HepG2 (cell line): ENCODE data around the gene ATG13. TPM values are rescaled to one million over a fixed set of nuclear protein-coding genes. Genes with fewer than 3 reads are reported as not detected.

Source experiments
- ARNT2 ChIP-seq: sonication (generic); formaldehyde crosslinking; IDR thresholded peaks from 2 replicates; pipeline ENCODE4 v1.8.0; 2022; ENCODE audit warnings: mild to moderate bottlenecking, low read depth, missing genetic modification reagents, moderate library complexity
- CHCHD3 ChIP-seq: sonication (generic); formaldehyde crosslinking; IDR thresholded peaks from 2 replicates; pipeline ENCODE4 v1.8.0; 2022; ENCODE audit warnings: mild to moderate bottlenecking, missing genetic modification reagents, moderate library complexity
- HES4 ChIP-seq: sonication (generic); formaldehyde crosslinking; IDR thresholded peaks from 2 replicates; pipeline ENCODE4 v1.9.0; 2021; ENCODE audit warnings: mild to moderate bottlenecking, missing genetic modification reagents, borderline replicate concordance
- KAT7 ChIP-seq: IDR thresholded peaks from 2 replicates; pipeline ENCODE4 v1.6.1; 2018; ENCODE audit warnings: borderline replicate concordance, missing compliant biosample characterization
- NFE2 ChIP-seq: sonication (generic); formaldehyde crosslinking; IDR thresholded peaks from 2 replicates; pipeline ENCODE4 v1.4.0; 2020; ENCODE audit warnings: missing genetic modification reagents
- RFX1 ChIP-seq: fragments of 450-650 bp; IDR thresholded peaks from 2 replicates; pipeline ENCODE4 v1.6.1; 2017
- SMAD9 ChIP-seq: sonication (generic); formaldehyde crosslinking; IDR thresholded peaks from 2 replicates; pipeline ENCODE4 v1.5.1; 2020; ENCODE audit warnings: mild to moderate bottlenecking, missing genetic modification reagents
- SPEN ChIP-seq: sonication (generic); formaldehyde crosslinking; IDR thresholded peaks from 2 replicates; pipeline ENCODE4 v1.5.1; 2020; ENCODE audit warnings: low read depth, mild to moderate bottlenecking, missing genetic modification reagents
- ZC3H4 ChIP-seq: sonication (generic); formaldehyde crosslinking; IDR thresholded peaks from 2 replicates; pipeline ENCODE4 v1.4.0; 2020; ENCODE audit warnings: missing genetic modification reagents, borderline replicate concordance
- ZFY ChIP-seq: sonication (generic); formaldehyde crosslinking; IDR thresholded peaks from 2 replicates; pipeline ENCODE4 v1.4.0; 2020; ENCODE audit warnings: missing genetic modification reagents
- ZNF337 ChIP-seq: sonication (generic); formaldehyde crosslinking; IDR thresholded peaks from 2 replicates; pipeline ENCODE4 v1.5.1; 2020; ENCODE audit warnings: missing genetic modification reagents, low read depth, mild to moderate bottlenecking, borderline replicate concordance
- ZNF430 ChIP-seq: sonication (generic); formaldehyde crosslinking; IDR thresholded peaks from 2 replicates; pipeline ENCODE4 v1.9.0; 2021; ENCODE audit warnings: mild to moderate bottlenecking, missing genetic modification reagents
- ZNF546 ChIP-seq: sonication (generic); formaldehyde crosslinking; conservative IDR thresholded peaks from 2 replicates; pipeline ENCODE4 v1.8.1; 2023; ENCODE audit warnings: mild to moderate bottlenecking, missing genetic modification reagents
- ZNF567 ChIP-seq: sonication (generic); formaldehyde crosslinking; IDR thresholded peaks from 2 replicates; pipeline ENCODE4 v1.8.1; 2023; ENCODE audit warnings: mild to moderate bottlenecking, missing genetic modification reagents, borderline replicate concordance
- ZNF75D ChIP-seq: sonication (generic); formaldehyde crosslinking; IDR thresholded peaks from 2 replicates; pipeline ENCODE4 v1.8.1; 2023; ENCODE audit warnings: missing genetic modification reagents, mild to moderate bottlenecking, borderline replicate concordance
- polyA plus RNA-seq, 8 experiments: library from polyadenylated mRNA; depleted of rRNA in 3 of 8; stranded (reverse) in 7 of 8; unstranded in 1 of 8; fragments of >200 nt; fragmentation: Illumina TruSeq in 4 of 8; extraction: Trizol in 4 of 8; gene quantifications; 2 replicates each; pipeline versions ENCODE4 v1.2.1 to v1.2.3, GENCODE V29; 2011 to 2016; ENCODE audit warnings: low read depth in 4 of 8, missing spikeins in 1 of 8, mixed read lengths in 1 of 8; ENCODE audit not compliant: insufficient read depth in 1 of 8
- total RNA-seq, 5 experiments: library from RNA; depleted of rRNA; stranded (reverse); fragments of >200 nt; fragmentation: Illumina TruSeq; extraction: Trizol; gene quantifications; 2 replicates each; pipeline ENCODE4 v1.2.3, GENCODE V29; 2016; ENCODE audit warnings: low read depth in 1 of 5
- TF ChIP-seq, protein P1 (sequence below): sonication (generic); formaldehyde crosslinking; IDR thresholded peaks from 2 replicates; pipeline ENCODE4 v1.8.1; 2023; ENCODE audit warnings: missing genetic modification reagents, mild to moderate bottlenecking, borderline replicate concordance
- TF ChIP-seq, protein P2 (sequence below): IDR thresholded peaks from 2 replicates; pipeline ENCODE4 v1.6.1; 2012; ENCODE audit warnings: low read depth, low read length, improper control_type of control experiment
- TF ChIP-seq, protein P3 (sequence below): sonication (generic); formaldehyde crosslinking; IDR thresholded peaks from 2 replicates; pipeline ENCODE4 v1.4.0; 2020; ENCODE audit warnings: mild to moderate bottlenecking, missing genetic modification reagents

ATG13 gene
- total and polyA plus RNA-seq, 2 of the 13 experiments (the other 11 are each of a cell fraction or from before 2014, with no cell fraction given), result 55.0 to 77.3 TPM

DNA sequence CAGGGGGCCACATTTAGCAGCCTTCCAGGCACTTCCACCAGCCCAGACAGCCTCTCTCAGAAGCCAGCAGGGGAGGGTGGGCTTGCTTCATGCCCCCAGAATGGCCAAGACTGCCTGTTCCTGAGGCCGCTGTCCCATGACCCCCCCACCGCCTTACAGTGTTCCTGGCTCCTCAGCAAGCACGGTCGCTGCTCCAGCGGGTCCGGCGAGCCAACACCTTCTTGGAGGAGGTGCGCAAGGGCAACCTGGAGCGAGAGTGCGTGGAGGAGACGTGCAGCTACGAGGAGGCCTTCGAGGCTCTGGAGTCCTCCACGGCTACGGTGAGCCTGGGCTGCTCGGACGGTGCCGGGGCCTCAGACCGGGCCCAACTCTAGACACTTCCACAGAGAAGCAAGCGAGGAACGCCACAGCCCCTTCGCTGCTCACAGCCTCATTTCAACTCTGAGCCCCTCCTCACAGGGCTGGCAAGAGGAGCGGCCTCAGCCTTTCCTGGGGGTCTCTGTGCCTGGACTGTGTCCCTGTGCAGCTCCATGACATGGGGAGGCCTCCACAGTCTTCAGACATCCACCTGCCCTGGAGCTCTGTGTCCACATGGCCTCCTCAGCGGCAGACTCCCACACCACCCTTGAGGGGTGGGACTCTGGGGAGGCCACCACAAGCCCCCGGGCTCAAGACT is 102.3 kb downstream of the ATG13 start (continued):
- TF ChIP-seq, protein P1, sequence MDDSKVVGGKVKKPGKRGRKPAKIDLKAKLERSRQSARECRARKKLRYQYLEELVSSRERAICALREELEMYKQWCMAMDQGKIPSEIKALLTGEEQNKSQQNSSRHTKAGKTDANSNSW (CRISPR knock-in tag), result no peak
- TF ChIP-seq, protein P2, sequence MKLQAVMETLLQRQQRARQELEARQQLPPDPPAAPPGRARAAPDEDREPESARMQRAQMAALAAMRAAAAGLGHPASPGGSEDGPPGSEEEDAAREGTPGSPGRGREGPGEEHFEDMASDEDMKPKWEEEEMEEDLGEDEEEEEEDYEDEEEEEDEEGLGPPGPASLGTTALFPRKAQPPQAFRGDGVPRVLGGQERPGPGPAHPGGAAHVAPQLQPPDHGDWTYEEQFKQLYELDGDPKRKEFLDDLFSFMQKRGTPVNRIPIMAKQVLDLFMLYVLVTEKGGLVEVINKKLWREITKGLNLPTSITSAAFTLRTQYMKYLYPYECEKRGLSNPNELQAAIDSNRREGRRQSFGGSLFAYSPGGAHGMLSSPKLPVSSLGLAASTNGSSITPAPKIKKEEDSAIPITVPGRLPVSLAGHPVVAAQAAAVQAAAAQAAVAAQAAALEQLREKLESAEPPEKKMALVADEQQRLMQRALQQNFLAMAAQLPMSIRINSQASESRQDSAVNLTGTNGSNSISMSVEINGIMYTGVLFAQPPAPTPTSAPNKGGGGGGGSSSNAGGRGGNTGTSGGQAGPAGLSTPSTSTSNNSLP, result no peak
- peak; percentile 93; the same call in 1 of the 2 replicates for TF ChIP-seq ZC3H4 (CRISPR knock-in tag)
- no peak for TF ChIP-seq NFE2 (CRISPR knock-in tag)
- no peak for TF ChIP-seq ZNF546
- peak; percentile 72; the same call in 1 of the 2 replicates for TF ChIP-seq HES4 (CRISPR knock-in tag)
- TF ChIP-seq ZNF567 (CRISPR knock-in tag), result 0 out of 2 replicates have a peak, but pooled peaks have one; percentile 22
- 0 out of 2 replicates have a peak, but pooled peaks have one; percentile 13 for TF ChIP-seq SPEN (CRISPR knock-in tag)
- TF ChIP-seq RFX1, result no peak
- 0 out of 2 replicates have a peak, but pooled peaks have one; percentile 10 for TF ChIP-seq ZNF75D (CRISPR knock-in tag)
- TF ChIP-seq ZFY (CRISPR knock-in tag), result peak; percentile 57
- peak; percentile 66; the same call in 1 of the 2 replicates for TF ChIP-seq ZNF430 (CRISPR knock-in tag)
- TF ChIP-seq, protein P3, sequence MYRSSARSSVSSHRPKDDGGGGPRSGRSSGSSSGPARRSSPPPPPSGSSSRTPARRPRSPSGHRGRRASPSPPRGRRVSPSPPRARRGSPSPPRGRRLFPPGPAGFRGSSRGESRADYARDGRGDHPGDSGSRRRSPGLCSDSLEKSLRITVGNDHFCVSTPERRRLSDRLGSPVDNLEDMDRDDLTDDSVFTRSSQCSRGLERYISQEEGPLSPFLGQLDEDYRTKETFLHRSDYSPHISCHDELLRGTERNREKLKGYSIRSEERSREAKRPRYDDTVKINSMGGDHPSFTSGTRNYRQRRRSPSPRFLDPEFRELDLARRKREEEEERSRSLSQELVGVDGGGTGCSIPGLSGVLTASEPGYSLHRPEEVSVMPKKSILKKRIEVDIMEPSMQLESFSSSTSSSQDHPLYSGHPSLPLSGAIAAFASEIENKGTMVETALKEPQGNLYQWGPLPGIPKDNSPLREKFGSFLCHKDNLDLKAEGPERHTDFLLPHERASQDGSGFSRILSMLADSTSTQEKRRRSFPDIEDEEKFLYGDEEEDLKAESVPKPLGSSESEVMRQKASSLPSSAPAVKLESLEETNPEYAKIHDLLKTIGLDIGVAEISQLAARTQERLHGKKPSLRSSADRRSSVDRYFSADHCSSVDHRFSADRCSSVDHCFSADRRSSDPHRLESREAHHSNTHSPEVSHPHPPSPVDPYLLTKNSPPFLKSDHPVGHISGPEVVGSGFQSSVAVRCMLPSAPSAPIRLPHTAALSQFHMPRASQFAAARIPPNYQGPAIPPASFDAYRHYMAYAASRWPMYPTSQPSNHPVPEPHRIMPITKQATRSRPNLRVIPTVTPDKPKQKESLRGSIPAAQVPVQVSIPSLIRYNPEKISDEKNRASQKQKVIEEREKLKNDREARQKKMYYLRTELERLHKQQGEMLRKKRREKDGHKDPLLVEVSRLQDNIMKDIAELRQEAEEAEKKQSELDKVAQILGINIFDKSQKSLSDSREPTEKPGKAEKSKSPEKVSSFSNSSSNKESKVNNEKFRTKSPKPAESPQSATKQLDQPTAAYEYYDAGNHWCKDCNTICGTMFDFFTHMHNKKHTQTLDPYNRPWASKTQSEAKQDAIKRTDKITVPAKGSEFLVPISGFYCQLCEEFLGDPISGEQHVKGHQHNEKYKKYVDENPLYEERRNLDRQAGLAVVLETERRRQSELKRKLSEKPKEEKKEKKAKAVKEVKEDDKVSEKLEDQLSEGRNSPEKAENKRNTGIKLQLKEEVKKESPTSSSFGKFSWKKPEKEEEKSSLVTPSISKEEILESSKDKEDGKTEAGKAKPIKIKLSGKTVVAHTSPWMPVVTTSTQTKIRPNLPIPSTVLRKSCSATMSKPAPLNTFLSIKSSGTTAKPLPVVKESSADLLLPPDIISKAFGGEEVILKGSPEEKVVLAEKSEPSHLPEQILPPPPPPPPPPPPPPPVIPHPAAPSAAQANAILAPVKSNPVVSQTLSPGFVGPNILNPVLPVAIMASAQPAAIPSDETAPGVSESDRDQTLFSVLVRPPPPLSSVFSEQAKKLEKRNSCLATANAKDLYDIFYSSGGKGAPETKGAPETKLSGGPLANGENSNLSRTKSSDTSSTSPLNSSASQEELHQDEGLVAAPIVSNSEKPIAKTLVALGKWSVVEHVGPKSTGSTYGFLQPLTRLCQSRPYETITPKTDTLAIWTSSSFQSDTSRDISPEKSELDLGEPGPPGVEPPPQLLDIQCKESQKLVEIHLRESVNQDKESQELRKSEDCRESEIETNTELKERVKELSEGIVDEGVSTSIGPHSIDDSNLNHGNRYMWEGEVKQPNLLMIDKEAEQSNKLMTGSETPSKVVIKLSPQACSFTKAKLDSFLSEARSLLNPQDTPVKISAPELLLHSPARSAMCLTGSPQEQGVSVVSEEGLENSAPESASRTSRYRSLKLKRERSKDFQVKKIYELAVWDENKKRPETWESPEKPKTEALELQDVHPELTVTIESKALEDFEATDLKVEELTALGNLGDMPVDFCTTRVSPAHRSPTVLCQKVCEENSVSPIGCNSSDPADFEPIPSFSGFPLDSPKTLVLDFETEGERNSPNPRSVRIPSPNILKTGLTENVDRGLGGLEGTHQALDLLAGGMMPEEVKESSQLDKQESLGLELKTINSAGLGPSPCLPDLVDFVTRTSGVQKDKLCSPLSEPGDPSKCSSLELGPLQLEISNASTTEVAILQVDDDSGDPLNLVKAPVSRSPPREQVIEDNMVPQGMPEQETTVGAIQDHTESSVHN, result no peak
- 0 out of 2 replicates have a peak, but pooled peaks have one; percentile 45 for TF ChIP-seq ARNT2 (CRISPR knock-in tag)
- TF ChIP-seq CHCHD3 (CRISPR knock-in tag), result peak; percentile 84
- TF ChIP-seq KAT7, result peak; percentile 97; the same call in 1 of the 2 replicates
- TF ChIP-seq SMAD9 (CRISPR knock-in tag), result peak; percentile 74; the same call in 1 of the 2 replicates
- 0 out of 2 replicates have a peak, but pooled peaks have one; percentile 21 for TF ChIP-seq ZNF337 (CRISPR knock-in tag)
